H9 (cell line): Measurements from ENCODE around the gene SPTBN1. TPM values are rescaled to one million over a fixed set of nuclear protein-coding genes. Genes with fewer than 3 reads are reported as not detected.

Experiments used
- DNase-seq: peaks from one replicate; pipeline ENCODE4 v3.0.0-alpha.2; 2017
- H2AFZ ChIP-seq: one replicate; pipeline ENCODE4 v1.6.1; 2013; ENCODE audit warnings: mild to moderate bottlenecking, low read length, control low read depth, moderate library complexity
- H2AK5ac ChIP-seq: 2 replicates; pipeline ENCODE4 v1.6.1; 2013; ENCODE audit warnings: low read length, control low read depth, mixed read lengths; ENCODE audit not compliant: insufficient read length
- H2BK120ac ChIP-seq: one replicate; pipeline ENCODE4 v1.6.1; 2013; ENCODE audit warnings: low read depth, mild to moderate bottlenecking, low read length, control low read depth, inconsistent platforms; ENCODE audit not compliant: poor library complexity, severe bottlenecking
- H2BK12ac ChIP-seq: 2 replicates; pipeline ENCODE4 v1.6.1; 2013; ENCODE audit warnings: low read length, control low read depth, mixed read lengths, low read depth; ENCODE audit not compliant: insufficient read length
- H2BK15ac ChIP-seq: 2 replicates; pipeline ENCODE4 v1.6.1; 2013; ENCODE audit warnings: low read depth, low read length, control low read depth
- H2BK20ac ChIP-seq: one replicate; pipeline ENCODE4 v1.6.1; 2013; ENCODE audit warnings: low read depth, mild to moderate bottlenecking, low read length, control low read depth, inconsistent platforms; ENCODE audit not compliant: poor library complexity, severe bottlenecking
- H2BK5ac ChIP-seq: 2 replicates; pipeline ENCODE4 v1.6.1; 2013; ENCODE audit warnings: low read length, control low read depth, mixed read lengths; ENCODE audit not compliant: insufficient read length
- H3K14ac ChIP-seq: 2 replicates; pipeline ENCODE4 v1.6.1; 2013; ENCODE audit warnings: low read length, control low read depth; ENCODE audit not compliant: insufficient read depth
- H3K18ac ChIP-seq: 2 replicates; pipeline ENCODE4 v1.6.1; 2013; ENCODE audit warnings: low read depth, mild to moderate bottlenecking, mixed read lengths, low read length, control low read depth; ENCODE audit not compliant: insufficient read length
- H3K23ac ChIP-seq: 2 replicates; pipeline ENCODE4 v1.6.1; 2013; ENCODE audit warnings: low read length, control low read depth, mixed read lengths, low read depth; ENCODE audit not compliant: insufficient read length
- H3K23me2 ChIP-seq: 2 replicates; pipeline ENCODE4 v1.6.1; 2013; ENCODE audit warnings: low read depth, mild to moderate bottlenecking, mixed read lengths, low read length, control low read depth; ENCODE audit not compliant: insufficient read length, poor library complexity, severe bottlenecking
- H3K27ac ChIP-seq: 2 replicates; pipeline ENCODE4 v1.5.1; 2013; ENCODE audit warnings: low read length, control low read depth, mixed read lengths, low read depth; ENCODE audit not compliant: insufficient read length
- H3K27me3 ChIP-seq: 2 replicates; pipeline ENCODE4 v1.6.1; 2013; ENCODE audit warnings: low read length, control low read depth, inconsistent platforms; ENCODE audit not compliant: insufficient read depth
- H3K4ac ChIP-seq: 2 replicates; pipeline ENCODE4 v1.6.1; 2013; ENCODE audit warnings: low read depth, mild to moderate bottlenecking, control low read depth, inconsistent platforms, low read length, moderate library complexity
- H3K4me1 ChIP-seq: 2 replicates; pipeline ENCODE4 v1.6.1; 2013; ENCODE audit warnings: low read length, control low read depth, inconsistent platforms; ENCODE audit not compliant: insufficient read depth
- H3K4me2 ChIP-seq: 2 replicates; pipeline ENCODE4 v1.6.1; 2013; ENCODE audit warnings: low read length, control low read depth, mixed read lengths; ENCODE audit not compliant: insufficient read length, insufficient read depth
- H3K56ac ChIP-seq: 2 replicates; pipeline ENCODE4 v1.6.1; 2013; ENCODE audit warnings: low read depth, mild to moderate bottlenecking, mixed read lengths, low read length, control low read depth; ENCODE audit not compliant: insufficient read length
- H3K79me1 ChIP-seq: 2 replicates; pipeline ENCODE4 v1.6.1; 2013; ENCODE audit warnings: low read depth, mild to moderate bottlenecking, moderate library complexity, low read length, control low read depth, inconsistent platforms; ENCODE audit not compliant: insufficient read depth, poor library complexity, severe bottlenecking
- H3K79me2 ChIP-seq: 2 replicates; pipeline ENCODE4 v1.6.1; 2013; ENCODE audit warnings: low read length, control low read depth, inconsistent platforms; ENCODE audit not compliant: insufficient read depth
- H3K9ac ChIP-seq: 2 replicates; pipeline ENCODE4 v1.6.1; 2013; ENCODE audit warnings: low read length, control low read depth, mixed read lengths; ENCODE audit not compliant: insufficient read length; ENCODE audit errors: extremely low read depth
- H3K9me3 ChIP-seq: one replicate; pipeline ENCODE4 v1.6.1; 2013; ENCODE audit warnings: low read depth, low read length, inconsistent platforms; ENCODE audit not compliant: control insufficient read depth
- H3T11ph ChIP-seq: one replicate; pipeline ENCODE4 v1.6.1; 2013; ENCODE audit warnings: mild to moderate bottlenecking, low read length, control low read depth, inconsistent platforms
- H4K20me1 ChIP-seq: one replicate; pipeline ENCODE4 v1.6.1; 2013; ENCODE audit not compliant: control insufficient read depth, insufficient read length, insufficient read depth
- H4K5ac ChIP-seq: 2 replicates; pipeline ENCODE4 v1.6.1; 2013; ENCODE audit warnings: low read depth, mild to moderate bottlenecking, mixed read lengths, low read length, control low read depth; ENCODE audit not compliant: insufficient read length
- H4K8ac ChIP-seq: replicated peaks from 2 replicates; pipeline ENCODE4 v1.6.1; 2013; ENCODE audit warnings: low read length, control low read depth, mixed read lengths, low read depth; ENCODE audit not compliant: insufficient read length
- H4K91ac ChIP-seq: 2 replicates; pipeline ENCODE4 v1.6.1; 2013; ENCODE audit warnings: low read depth, mild to moderate bottlenecking, moderate library complexity, mixed read lengths, low read length, control low read depth; ENCODE audit not compliant: insufficient read length
- H3K27ac Mint-ChIP-seq, 3 experiments: 2 replicates in 2 of 3; 3 replicates in 1 of 3; pipeline ENCODE4 v1.8.0; 2020 to 2021; ENCODE audit warnings: mixed read lengths in 3 of 3, mild to moderate bottlenecking in 1 of 3, moderate library complexity in 1 of 3
- H3K27me3 Mint-ChIP-seq: 2 replicates; pipeline ENCODE4 v1.8.0; 2021; ENCODE audit warnings: low read depth, mild to moderate bottlenecking, moderate library complexity, mixed read lengths
- H3K36me3 Mint-ChIP-seq, 3 experiments: 2 replicates in 2 of 3; 3 replicates in 1 of 3; pipeline ENCODE4 v1.8.0; 2020 to 2021; ENCODE audit warnings: low read depth in 3 of 3, mixed read lengths in 3 of 3; ENCODE audit not compliant: insufficient read depth in 1 of 3
- H3K4me1 Mint-ChIP-seq, 2 experiments: 2 replicates each; pipeline ENCODE4 v1.8.0; 2020; ENCODE audit warnings: mixed read lengths in 2 of 2
- H3K4me3 Mint-ChIP-seq, 2 experiments: 2 replicates in 1 of 2; 3 replicates in 1 of 2; pipeline ENCODE4 v1.8.0; 2020 to 2021; ENCODE audit warnings: mild to moderate bottlenecking in 2 of 2, mixed read lengths in 2 of 2, moderate library complexity in 1 of 2
- H3K9me3 Mint-ChIP-seq, 2 experiments: 2 replicates in 1 of 2; 3 replicates in 1 of 2; pipeline ENCODE4 v1.8.0; 2020; ENCODE audit warnings: mild to moderate bottlenecking in 2 of 2, mixed read lengths in 2 of 2, moderate library complexity in 1 of 2
- WGBS: extraction: QIAGEN DNeasy Blood & Tissue Kit; methylation state at CpG from one replicate; pipeline ENCODE4 v1.1.7; 2013; ENCODE audit warnings: missing lambda C conversion rate, low lambda C conversion rate, mixed read lengths; ENCODE audit not compliant: insufficient read length; ENCODE audit errors: extremely low coverage; 5-methylcytosine and 5-hydroxymethylcytosine counted together
- total RNA-seq: library from RNA; stranded (reverse); gene quantifications from 2 replicates; pipeline ENCODE4 v1.2.1, GENCODE V29; 2021
- TF ChIP-seq, protein P1 (sequence below): fragments of 200-600 bp; sonication (generic); conservative IDR thresholded peaks from 3 replicates; pipeline ENCODE4 v1.8.0; 2021; ENCODE audit warnings: antibody characterized with exemption, mild to moderate bottlenecking

The SPTBN1 gene
- total RNA-seq, 1 experiment from 2014 or later = 164 TPM

- no peak overlapping the region for H2BK20ac ChIP-seq
- no peak overlapping the region for H3K4ac ChIP-seq
- no peaks in the 10 kb centered on the region for H3K27me3 ChIP-seq
- no peak overlapping the region for H3K27ac ChIP-seq
- H2BK120ac ChIP-seq = no peak overlapping the region
- H4K91ac ChIP-seq = no peak overlapping the region
- H3K9me3 ChIP-seq = no peaks in the 10 kb centered on the region
- no peak overlapping the region for H2BK12ac ChIP-seq
- no peak overlapping the region; a peak in 1 of 7 replicates for H3K27ac Mint-ChIP-seq
- no peak overlapping the region for H3K23ac ChIP-seq
- no peak overlapping the region for H3K14ac ChIP-seq
- H4K8ac ChIP-seq = no peak overlapping the region
- H3K56ac ChIP-seq = no peak overlapping the region
- no peaks in the 10 kb centered on the region for H3K27me3 Mint-ChIP-seq
- no peak overlapping the region for H2AK5ac ChIP-seq
- H4K5ac ChIP-seq = no peak overlapping the region
- H3K79me2 ChIP-seq = peaks cover 15% of the 10 kb centered on the region; the same call in 1 of the 2 replicates
- no peak overlapping the region for H2BK15ac ChIP-seq
- H3K4me2 ChIP-seq = no peak overlapping the region
- no peak overlapping the region for H2AFZ ChIP-seq
- no peak overlapping the region for H3T11ph ChIP-seq
- H3K9me3 Mint-ChIP-seq = no peaks in the 10 kb centered on the region
- H3K4me3 Mint-ChIP-seq = no peak overlapping the region
- no peak overlapping the region for H3K9ac ChIP-seq
- peaks cover 6% of the 10 kb centered on the region for H3K79me1 ChIP-seq
- no peak overlapping the region for H3K18ac ChIP-seq
- H2BK5ac ChIP-seq = no peak overlapping the region
- no peaks in the 10 kb centered on the region for H4K20me1 ChIP-seq
- H3K4me1 Mint-ChIP-seq = peaks cover 56 to 57% of the 10 kb centered on the region in 2 experiments
- DNase-seq = no peak
- H3K23me2 ChIP-seq = no peaks in the 10 kb centered on the region
- peaks cover 8% of the 10 kb centered on the region; the same call in 1 of the 2 replicates for H3K4me1 ChIP-seq
- no CpG with 5 or more reads among the region's 1 CpG for WGBS
- peaks cover 8 to 28% (median 11%) of the 10 kb centered on the region in 3 experiments for H3K36me3 Mint-ChIP-seq
- TF ChIP-seq, protein P1, sequence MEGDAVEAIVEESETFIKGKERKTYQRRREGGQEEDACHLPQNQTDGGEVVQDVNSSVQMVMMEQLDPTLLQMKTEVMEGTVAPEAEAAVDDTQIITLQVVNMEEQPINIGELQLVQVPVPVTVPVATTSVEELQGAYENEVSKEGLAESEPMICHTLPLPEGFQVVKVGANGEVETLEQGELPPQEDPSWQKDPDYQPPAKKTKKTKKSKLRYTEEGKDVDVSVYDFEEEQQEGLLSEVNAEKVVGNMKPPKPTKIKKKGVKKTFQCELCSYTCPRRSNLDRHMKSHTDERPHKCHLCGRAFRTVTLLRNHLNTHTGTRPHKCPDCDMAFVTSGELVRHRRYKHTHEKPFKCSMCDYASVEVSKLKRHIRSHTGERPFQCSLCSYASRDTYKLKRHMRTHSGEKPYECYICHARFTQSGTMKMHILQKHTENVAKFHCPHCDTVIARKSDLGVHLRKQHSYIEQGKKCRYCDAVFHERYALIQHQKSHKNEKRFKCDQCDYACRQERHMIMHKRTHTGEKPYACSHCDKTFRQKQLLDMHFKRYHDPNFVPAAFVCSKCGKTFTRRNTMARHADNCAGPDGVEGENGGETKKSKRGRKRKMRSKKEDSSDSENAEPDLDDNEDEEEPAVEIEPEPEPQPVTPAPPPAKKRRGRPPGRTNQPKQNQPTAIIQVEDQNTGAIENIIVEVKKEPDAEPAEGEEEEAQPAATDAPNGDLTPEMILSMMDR = no peak
Measured at GRCh38 chr2:54610700-54611099, 154.6 kb downstream of the SPTBN1 start.
